Neural cell (in vitro differentiated cells): ENCODE results near the gene KIFC3. TPM values are rescaled to one million over a fixed set of nuclear protein-coding genes. Genes with fewer than 3 reads are reported as not detected.

Source experiments
- H2AFZ ChIP-seq: fragments of 200-600, 300-800 bp; sonication (generic), shearing (Covaris generic); 2 replicates; pipeline ENCODE4 v1.6.0; 2014; ENCODE audit warnings: low read depth, mild to moderate bottlenecking, antibody characterized with exemption, low read length, moderate library complexity
- H3F3A ChIP-seq: fragments of 200-600 bp; shearing (Covaris generic); 2 replicates; pipeline ENCODE4 v1.6.1; 2016; ENCODE audit warnings: mild to moderate bottlenecking, moderate library complexity, mixed read lengths, antibody characterized with exemption, low read length; ENCODE audit not compliant: insufficient read depth, poor library complexity, severe bottlenecking
- H3K27ac ChIP-seq: fragments of 200-600, 300-800 bp; sonication (generic), shearing (Covaris generic); 2 replicates; pipeline ENCODE4 v1.5.1; 2014; ENCODE audit warnings: mild to moderate bottlenecking, low read length, moderate library complexity
- H3K27me3 ChIP-seq: fragments of 300-800, 200-600 bp; sonication (generic), shearing (Covaris generic); 2 replicates; pipeline ENCODE4 v1.6.0; 2014; ENCODE audit warnings: mild to moderate bottlenecking, low read depth, low read length, moderate library complexity; ENCODE audit not compliant: insufficient read depth
- H3K36me3 ChIP-seq: fragments of 300-800, 200-600 bp; sonication (generic), shearing (Covaris generic); 2 replicates; pipeline ENCODE4 v1.5.1; 2014; ENCODE audit warnings: mild to moderate bottlenecking, antibody characterized with exemption, low read length, moderate library complexity; ENCODE audit not compliant: insufficient read depth
- H3K4me2 ChIP-seq: fragments of 300-800, 200-600 bp; sonication (generic), shearing (Covaris generic); 2 replicates; pipeline ENCODE4 v1.6.0; 2014; ENCODE audit warnings: mild to moderate bottlenecking, low read length
- H3K4me3 ChIP-seq: fragments of 300-800, 200-600 bp; sonication (generic), shearing (Covaris generic); 2 replicates; pipeline ENCODE4 v1.5.1; 2014; ENCODE audit warnings: mild to moderate bottlenecking, low read length, moderate library complexity
- H3K79me2 ChIP-seq: fragments of 200-600 bp; shearing (Covaris generic); replicated peaks from 2 replicates; pipeline ENCODE4 v1.6.0; 2014; ENCODE audit warnings: mild to moderate bottlenecking, low read length, moderate library complexity; ENCODE audit not compliant: insufficient read depth
- H3K9ac ChIP-seq: fragments of 300-800, 200-600 bp; sonication (generic), shearing (Covaris generic); 2 replicates; pipeline ENCODE4 v1.6.1; 2016; ENCODE audit warnings: mild to moderate bottlenecking, low read length, mixed read lengths
- H3K9me2 ChIP-seq: fragments of 200-600 bp; shearing (Covaris generic); 2 replicates; pipeline ENCODE4 v1.6.1; 2016; ENCODE audit warnings: mild to moderate bottlenecking, low read length, mixed read lengths; ENCODE audit not compliant: insufficient read depth
- H3K9me3 ChIP-seq: fragments of 200-600, 300-800 bp; sonication (generic), shearing (Covaris generic); 2 replicates; pipeline ENCODE4 v1.6.1; 2016; ENCODE audit warnings: mild to moderate bottlenecking, mixed run types, low read length, moderate library complexity, mixed read lengths
- H4K20me1 ChIP-seq: fragments of 200-600 bp; shearing (Covaris generic); 2 replicates; pipeline ENCODE4 v1.6.1; 2016; ENCODE audit warnings: mild to moderate bottlenecking, mixed run types; ENCODE audit not compliant: insufficient read depth
- CTCF ChIP-seq: fragments of 450-650 bp; IDR thresholded peaks from 2 replicates; pipeline ENCODE4 v1.5.1; 2014; ENCODE audit warnings: antibody characterized with exemption, mild to moderate bottlenecking, moderate library complexity; ENCODE audit not compliant: poor library complexity, severe bottlenecking
- EP300 ChIP-seq: fragments of 450-650 bp; conservative IDR thresholded peaks from 2 replicates; pipeline ENCODE4 v1.6.1; 2014; ENCODE audit warnings: antibody characterized with exemption, mild to moderate bottlenecking, moderate library complexity; ENCODE audit not compliant: poor library complexity, severe bottlenecking
- EZH2 ChIP-seq: fragments of 200-600, 300-800 bp; shearing (Covaris generic), sonication (generic); IDR thresholded peaks from 2 replicates; pipeline ENCODE4 v1.6.1; 2014; ENCODE audit warnings: antibody characterized with exemption, low read length, borderline replicate concordance, mild to moderate bottlenecking; ENCODE audit not compliant: insufficient read depth, poor library complexity, severe bottlenecking
- MXI1 ChIP-seq: fragments of 450-650 bp; conservative IDR thresholded peaks from 2 replicates; pipeline ENCODE4 v1.6.1; 2014; ENCODE audit warnings: antibody characterized with exemption, mild to moderate bottlenecking; ENCODE audit not compliant: poor library complexity, severe bottlenecking
- POLR2AphosphoS5 ChIP-seq: IDR thresholded peaks from 2 replicates; pipeline ENCODE4 v1.6.1; 2012
- RAD21 ChIP-seq: fragments of 450-650 bp; conservative IDR thresholded peaks from 2 replicates; pipeline ENCODE4 v1.6.1; 2014; ENCODE audit warnings: antibody characterized with exemption, mild to moderate bottlenecking, moderate library complexity
- REST ChIP-seq: IDR thresholded peaks from 2 replicates; pipeline ENCODE4 v1.6.1; 2012; ENCODE audit warnings: borderline replicate concordance
- SMC3 ChIP-seq: fragments of 450-650 bp; conservative IDR thresholded peaks from 2 replicates; pipeline ENCODE4 v1.6.1; 2014; ENCODE audit warnings: antibody characterized with exemption, mild to moderate bottlenecking, moderate library complexity; ENCODE audit not compliant: poor library complexity
- TAF1 ChIP-seq: IDR thresholded peaks from 2 replicates; pipeline ENCODE4 v1.6.1; 2012; ENCODE audit warnings: low read depth
- polyA plus RNA-seq: library from polyadenylated mRNA; depleted of rRNA; stranded (reverse); fragments of >200 nt; gene quantifications from 2 replicates; pipeline ENCODE4 v1.2.3, GENCODE V29; 2014

Gene KIFC3
- polyA plus RNA-seq, 1 donor from 2014 or later: 29.7 TPM

- Histone ChIP-seq H3K36me3 (no peaks in the 10 kb centered on the region), H3K9ac (no peak overlapping the region), H3K27ac (no peak overlapping the region)
Observed at GRCh38 chr16:57786632-57787518, 15.4 kb downstream of the KIFC3 start.

GRCh38 chr16:57785924-57786323 lies 16.4 kb downstream of the KIFC3 start:
- Histone ChIP-seq H3K9me2 (no peaks in the 10 kb centered on the region), H3K36me3 (no peaks in the 10 kb centered on the region), H3K79me2 (no peaks in the 10 kb centered on the region), H3K4me2 (no peak overlapping the region), H3K27ac (no peak overlapping the region), H2AFZ (no peak overlapping the region), H3K9me3 (no peaks in the 10 kb centered on the region), H3F3A (no peaks in the 10 kb centered on the region), H3K27me3 (no peaks in the 10 kb centered on the region), H4K20me1 (no peaks in the 10 kb centered on the region), H3K9ac (no peak overlapping the region), H3K4me3 (no peak overlapping the region)
- TF ChIP-seq EP300 (no peak), RAD21 (no peak), SMC3 (no peak), MXI1 (no peak), EZH2 (no peak), CTCF (no peak), POLR2AphosphoS5 (no peak), REST (no peak), TAF1 (no peak)

More at GRCh38 chr16:57786632-57787518, 15.4 kb downstream of the KIFC3 start:
- H3K4me3 ChIP-seq: no peak overlapping the region
- H3K9me3 ChIP-seq: no peaks in the 10 kb centered on the region
- H4K20me1 ChIP-seq: no peaks in the 10 kb centered on the region
- no peak overlapping the region for H3K4me2 ChIP-seq
- H3K9me2 ChIP-seq: no peaks in the 10 kb centered on the region
- no peak for TF ChIP-seq EZH2
- TF ChIP-seq TAF1: no peak
- no peak for TF ChIP-seq EP300
- no peak for TF ChIP-seq MXI1
- TF ChIP-seq SMC3: no peak
- TF ChIP-seq REST: no peak
- no peak for TF ChIP-seq RAD21
- H2AFZ ChIP-seq: no peak overlapping the region
- H3K79me2 ChIP-seq: no peaks in the 10 kb centered on the region
- H3K27me3 ChIP-seq: no peaks in the 10 kb centered on the region
- H3F3A ChIP-seq: no peaks in the 10 kb centered on the region
